HG03066 (cell line): ENCODE measurements around the gene LMBR1.
"Not testable (repeated sequence)": the region's sequence is repeated elsewhere in the genome, so short reads cannot be mapped to it uniquely, and the experiment has no call there.

Experiments
- ATAC-seq: cut with Tn5 transposase; IDR thresholded peaks from one replicate; pipeline ENCODE4 v1.9.1; 2021; ENCODE audit warnings: low read depth; ENCODE audit not compliant: unreplicated experiment

Gene LMBR1

GRCh38 chr7:156854654-156855053 is 38.3 kb downstream of the LMBR1 start:
- no peak for ATAC-seq

GRCh38 chr7:156848979-156849378 is 44.0 kb downstream of the LMBR1 start:
- ATAC-seq, result no peak

- no peak for ATAC-seq
Observed at GRCh38 chr7:156845379-156846101, 47.4 kb downstream of the LMBR1 start.

GRCh38 chr7:156843582-156843981 is 49.4 kb downstream of the LMBR1 start:
- not testable (repeated sequence) for ATAC-seq

GRCh38 chr7:156843157-156843556 is 49.8 kb downstream of the LMBR1 start:
- no peak for ATAC-seq

- ATAC-seq, result no peak
Observed at GRCh38 chr7:156842740-156843140, 50.2 kb downstream of the LMBR1 start.

- no peak for ATAC-seq
Observed at GRCh38 chr7:156842317-156842716, 50.7 kb downstream of the LMBR1 start.

GRCh38 chr7:156841497-156841896 is 51.5 kb downstream of the LMBR1 start:
- ATAC-seq, result no peak

- ATAC-seq, result no peak
Observed at GRCh38 chr7:156840134-156840533, 52.8 kb downstream of the LMBR1 start.

GRCh38 chr7:156836443-156836842 is 56.5 kb downstream of the LMBR1 start:
- ATAC-seq, result no peak

- no peak for ATAC-seq
Observed at GRCh38 chr7:156834462-156834861, 58.5 kb downstream of the LMBR1 start.

GRCh38 chr7:156833312-156833711 is 59.7 kb downstream of the LMBR1 start:
- ATAC-seq, result no peak

- ATAC-seq, result no peak
Observed at GRCh38 chr7:156832195-156832877, 60.6 kb downstream of the LMBR1 start.

- ATAC-seq, result no peak
Observed at GRCh38 chr7:156829669-156830336, 63.2 kb downstream of the LMBR1 start.

GRCh38 chr7:156827587-156828203 is 65.3 kb downstream of the LMBR1 start:
- ATAC-seq, result no peak

GRCh38 chr7:156823435-156823834 is 69.5 kb downstream of the LMBR1 start:
- ATAC-seq, result no peak

GRCh38 chr7:156820445-156821063 is 72.4 kb downstream of the LMBR1 start:
- ATAC-seq, result no peak

GRCh38 chr7:156819733-156820295 is 73.2 kb downstream of the LMBR1 start:
- ATAC-seq, result no peak

GRCh38 chr7:156818133-156818532 is 74.8 kb downstream of the LMBR1 start:
- ATAC-seq, result no peak

- no peak for ATAC-seq
Observed at GRCh38 chr7:156816943-156817572, 75.9 kb downstream of the LMBR1 start.
